GM12874 (cell line): ENCODE results near the gene NCK2.

Experiments
- TF ChIP-seq, protein P1 (sequence below): IDR thresholded peaks from 2 replicates; pipeline ENCODE4 v1.5.1; 2011; ENCODE audit warnings: low read depth, mild to moderate bottlenecking, control low read depth, low read length, moderate library complexity; ENCODE audit not compliant: insufficient read depth

Gene NCK2

DNA sequence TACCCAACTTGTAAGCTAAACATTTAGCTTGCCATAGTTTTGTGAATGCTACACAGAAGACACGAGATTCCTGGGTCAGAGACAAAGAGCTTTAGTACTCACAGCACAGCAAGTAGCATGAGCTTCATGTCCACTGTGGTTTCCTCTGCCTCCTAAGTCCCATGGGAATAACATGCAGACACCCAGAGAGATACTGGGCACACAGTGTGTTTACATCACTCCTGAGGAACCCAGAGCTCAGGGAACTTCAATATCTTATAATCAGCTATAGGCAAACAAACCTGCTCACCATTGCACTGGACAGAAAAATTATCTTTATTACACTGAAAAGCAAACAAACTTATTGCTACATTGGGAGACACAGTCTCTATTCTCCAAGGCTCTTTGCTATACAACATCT lies 14.5 kb upstream of the NCK2 start:
- TF ChIP-seq, protein P1, sequence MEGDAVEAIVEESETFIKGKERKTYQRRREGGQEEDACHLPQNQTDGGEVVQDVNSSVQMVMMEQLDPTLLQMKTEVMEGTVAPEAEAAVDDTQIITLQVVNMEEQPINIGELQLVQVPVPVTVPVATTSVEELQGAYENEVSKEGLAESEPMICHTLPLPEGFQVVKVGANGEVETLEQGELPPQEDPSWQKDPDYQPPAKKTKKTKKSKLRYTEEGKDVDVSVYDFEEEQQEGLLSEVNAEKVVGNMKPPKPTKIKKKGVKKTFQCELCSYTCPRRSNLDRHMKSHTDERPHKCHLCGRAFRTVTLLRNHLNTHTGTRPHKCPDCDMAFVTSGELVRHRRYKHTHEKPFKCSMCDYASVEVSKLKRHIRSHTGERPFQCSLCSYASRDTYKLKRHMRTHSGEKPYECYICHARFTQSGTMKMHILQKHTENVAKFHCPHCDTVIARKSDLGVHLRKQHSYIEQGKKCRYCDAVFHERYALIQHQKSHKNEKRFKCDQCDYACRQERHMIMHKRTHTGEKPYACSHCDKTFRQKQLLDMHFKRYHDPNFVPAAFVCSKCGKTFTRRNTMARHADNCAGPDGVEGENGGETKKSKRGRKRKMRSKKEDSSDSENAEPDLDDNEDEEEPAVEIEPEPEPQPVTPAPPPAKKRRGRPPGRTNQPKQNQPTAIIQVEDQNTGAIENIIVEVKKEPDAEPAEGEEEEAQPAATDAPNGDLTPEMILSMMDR, result no peak

- TF ChIP-seq, protein P1, result no peak
These were observed 13.2 kb upstream of the NCK2 start for GRCh38 chr2:105731511-105731910.

DNA sequence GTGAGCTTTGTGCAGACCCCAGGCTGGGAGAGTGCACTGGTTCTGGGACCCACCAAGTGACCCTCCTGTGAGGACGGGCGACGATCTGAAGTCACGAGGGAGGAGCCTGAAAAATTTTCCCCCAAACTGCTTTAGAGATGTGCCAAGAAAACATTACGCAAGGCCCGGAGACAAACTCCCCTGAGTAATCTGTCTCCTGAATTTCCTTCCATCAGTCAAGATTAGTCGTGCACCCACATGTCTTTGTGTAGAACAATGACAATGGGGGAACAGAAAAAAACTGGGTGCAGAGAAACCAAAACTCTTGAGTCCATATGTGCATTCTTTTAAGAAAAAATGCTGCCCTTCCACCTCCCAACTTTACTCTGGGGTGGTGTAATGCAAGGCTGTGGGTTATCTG lies 12.6 kb upstream of the NCK2 start:
- TF ChIP-seq, protein P1, result no peak

GRCh38 chr2:105732955-105733607 lies 11.6 kb upstream of the NCK2 start:
- TF ChIP-seq, protein P1, result no peak

DNA sequence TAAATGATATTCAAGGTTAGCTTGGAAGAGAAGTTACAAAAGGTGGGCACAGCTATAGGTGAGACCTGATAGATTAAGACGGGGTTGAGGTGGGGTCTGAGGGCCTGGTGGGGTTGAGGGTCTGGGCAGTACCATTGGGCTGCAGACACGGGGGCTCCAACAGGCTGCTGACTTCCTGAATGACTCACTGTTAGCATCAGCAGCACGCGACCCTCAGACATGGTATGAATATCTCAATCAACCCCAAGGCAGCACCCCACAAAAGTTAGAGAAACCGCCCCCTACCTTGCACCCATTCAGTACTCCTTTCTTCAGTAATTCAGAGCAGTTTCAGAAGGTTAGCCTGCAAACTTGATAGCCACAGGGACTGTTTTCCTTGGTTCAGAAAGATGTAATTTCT lies 10.8 kb upstream of the NCK2 start:
- TF ChIP-seq, protein P1, result no peak

- TF ChIP-seq, protein P1, result no peak
These were observed 9.8 kb upstream of the NCK2 start for GRCh38 chr2:105734762-105735538.

DNA sequence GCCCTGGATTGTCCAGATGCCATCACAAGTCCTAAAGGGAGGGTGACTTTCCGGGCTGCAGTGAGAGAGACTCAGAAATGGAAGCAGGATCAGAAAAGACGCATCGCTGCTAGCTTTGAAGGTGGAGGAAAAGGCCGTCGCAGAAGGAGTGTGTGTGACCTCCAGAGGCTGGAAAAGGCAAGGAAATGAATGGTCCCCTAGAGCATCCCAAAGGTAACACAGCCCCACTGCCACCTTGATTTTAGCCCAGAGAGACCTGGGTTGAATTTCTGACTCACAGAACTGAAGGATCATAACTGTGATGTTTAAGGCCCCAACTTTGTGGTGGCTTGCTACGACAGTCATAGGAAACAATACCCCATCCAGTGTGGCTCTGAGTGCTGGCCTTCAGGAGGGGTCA lies 8.6 kb upstream of the NCK2 start:
- TF ChIP-seq, protein P1, result no peak
